ENCODE results near the gene LGI4. TPM values are rescaled to one million over a fixed set of nuclear protein-coding genes. Genes with fewer than 3 reads are reported as not detected.
A peak's percentile ranks its signal among the peaks of the same experiment; 100 is the strongest.

LGI4 gene
- total RNA-seq, 2 donors from 2014 or later: 1.6 to 3.9 TPM

GRCh38 chr19:35093941-35094647 lies 40.8 kb downstream of the LGI4 start:
- no peak for DNase-seq
- no peak for ATAC-seq
- 82 to 85% methylated on average over 5 to 11 of the region's 11 CpGs for WGBS, 2 donors
- H3K4me3 ChIP-seq: no peak overlapping the region
- no peaks in the 10 kb centered on the region for H3K36me3 ChIP-seq (replicated peaks in 1 of 2; ENCODE audit: insufficient read depth in 1 of 2, low read depth in 2 of 2)
- no peaks in the 10 kb centered on the region for H3K27me3 ChIP-seq
- H3K27ac ChIP-seq: no peak overlapping the region
- H3K9me3 ChIP-seq: no peaks in the 10 kb centered on the region
- H3K4me1 ChIP-seq: peaks cover 36% of the 10 kb centered on the region
- intact Hi-C loops (cut with DNase I): no loop called here
- TF ChIP-seq CTCF (IDR thresholded peaks at IDR 0.05) (no peak), POLR2A (IDR thresholded peaks at IDR 0.05) (no peak)

- DNase-seq (no peak), ATAC-seq (no peak)
- Histone ChIP-seq H3K4me3 (no peak overlapping the region), H3K9me3 (no peaks in the 10 kb centered on the region), H3K36me3 (replicated peaks in 1 of 2; ENCODE audit: insufficient read depth in 1 of 2, low read depth in 2 of 2) (no peaks in the 10 kb centered on the region), H3K4me1 (peaks cover 29% of the 10 kb centered on the region), H3K27me3 (no peaks in the 10 kb centered on the region), H3K27ac (no peak overlapping the region)
- 60 to 79% methylated on average over 4 to 5 of the region's 5 CpGs for WGBS, 2 donors
- intact Hi-C loops (cut with DNase I): no loop called here
- TF ChIP-seq CTCF (IDR thresholded peaks at IDR 0.05) (no peak), POLR2A (IDR thresholded peaks at IDR 0.05) (no peak)
Observed at GRCh38 chr19:35093430-35093829, 41.4 kb downstream of the LGI4 start.

GRCh38 chr19:35090506-35091214 lies 44.2 kb downstream of the LGI4 start:
- 3% methylated on average over 24 to 36 of the region's 36 CpGs for WGBS, 2 donors
- intact Hi-C loops (cut with DNase I): no loop called here
- peak; percentile 95 for ATAC-seq
- Histone ChIP-seq H3K4me3 (peak overlapping the region in 1 of 2 donors; percentile 2), H3K4me1 (peaks cover 24% of the 10 kb centered on the region), H3K9me3 (no peaks in the 10 kb centered on the region), H3K27me3 (no peaks in the 10 kb centered on the region), H3K27ac (peak overlapping the region; percentile 8 to 75 (median 68)), H3K36me3 (replicated peaks in 1 of 2; ENCODE audit: insufficient read depth in 1 of 2, low read depth in 2 of 2) (no peaks in the 10 kb centered on the region)
- TF ChIP-seq CTCF (IDR thresholded peaks at IDR 0.05) (peak; percentile 48 to 82 (median 71)), POLR2A (IDR thresholded peaks at IDR 0.05) (peak in 2 of 3 donors; percentile 24 to 51)
- DNase-seq: peak; percentile 84 to 90 (median 86)

- ATAC-seq (peak; percentile 9), DNase-seq (no peak)
- 14 to 16% methylated on average over 8 to 9 of the region's 9 CpGs for WGBS, 2 donors
- TF ChIP-seq POLR2A (IDR thresholded peaks at IDR 0.05) (no peak), CTCF (IDR thresholded peaks at IDR 0.05) (no peak)
- Histone ChIP-seq H3K9me3 (no peaks in the 10 kb centered on the region), H3K4me1 (peaks cover 24% of the 10 kb centered on the region), H3K27me3 (no peaks in the 10 kb centered on the region), H3K27ac (peak overlapping the region; percentile 8 to 75 (median 68)), H3K36me3 (replicated peaks in 1 of 2; ENCODE audit: insufficient read depth in 1 of 2, low read depth in 2 of 2) (no peaks in the 10 kb centered on the region), H3K4me3 (no peak overlapping the region)
- intact Hi-C loops (cut with DNase I): no loop called here
Observed at GRCh38 chr19:35090160-35090505, 44.7 kb downstream of the LGI4 start.
